Nephron (organoid): ENCODE results near the gene LAMA2.

Experiments
- H3K27ac Mint-ChIP-seq, 3 experiments: 2 replicates each; pipeline ENCODE4 v1.8.0; 2020; ENCODE audit warnings: mixed read lengths in 3 of 3, mild to moderate bottlenecking in 2 of 3, moderate library complexity in 1 of 3
- H3K27me3 Mint-ChIP-seq: 2 replicates; pipeline ENCODE4 v1.8.0; 2021; ENCODE audit warnings: low read depth, mild to moderate bottlenecking, moderate library complexity, mixed read lengths
- H3K36me3 Mint-ChIP-seq: 2 replicates; pipeline ENCODE4 v1.8.0; 2020; ENCODE audit warnings: low read depth, mixed read lengths
- H3K4me1 Mint-ChIP-seq: 2 replicates; pipeline ENCODE4 v1.8.0; 2020; ENCODE audit warnings: mixed read lengths
- H3K4me3 Mint-ChIP-seq, 3 experiments: 2 replicates each; pipeline ENCODE4 v1.8.0; 2020; ENCODE audit warnings: mild to moderate bottlenecking in 3 of 3, mixed read lengths in 3 of 3, moderate library complexity in 2 of 3
- H3K9me3 Mint-ChIP-seq: 2 replicates; pipeline ENCODE4 v1.8.0; 2020; ENCODE audit warnings: mixed read lengths
- CTCF ChIP-seq, 3 experiments: fragments of 200-600 bp; sonication (generic); IDR thresholded peaks; one replicate each; pipeline ENCODE4 v1.5.0; 2021; ENCODE audit warnings: antibody characterized with exemption in 3 of 3; ENCODE audit not compliant: unreplicated experiment in 3 of 3

The LAMA2 gene

GRCh38 chr6:129284225-129284624 is 401.3 kb downstream of the LAMA2 start:
- H3K9me3 Mint-ChIP-seq = no peaks in the 10 kb centered on the region
- H3K27me3 Mint-ChIP-seq = no peaks in the 10 kb centered on the region

GRCh38 chr6:129287231-129288177 is 404.6 kb downstream of the LAMA2 start:
- Mint-ChIP-seq H3K27me3 (no peaks in the 10 kb centered on the region), H3K27ac (no peak overlapping the region), H3K4me3 (no peak overlapping the region), H3K36me3 (no peaks in the 10 kb centered on the region), H3K9me3 (no peaks in the 10 kb centered on the region), H3K4me1 (peaks cover 10% of the 10 kb centered on the region)
- no peak for TF ChIP-seq CTCF (IDR thresholded peaks at IDR 0.05; ENCODE audit: unreplicated experiment in 3 of 3)

More at GRCh38 chr6:129284225-129284624, 401.3 kb downstream of the LAMA2 start:
- Mint-ChIP-seq H3K36me3 (no peaks in the 10 kb centered on the region), H3K27ac (no peak overlapping the region), H3K4me3 (no peak overlapping the region), H3K4me1 (peaks cover 38% of the 10 kb centered on the region)
- no peak for TF ChIP-seq CTCF (IDR thresholded peaks at IDR 0.05; ENCODE audit: unreplicated experiment in 3 of 3)

- Mint-ChIP-seq H3K9me3 (no peaks in the 10 kb centered on the region), H3K36me3 (no peaks in the 10 kb centered on the region), H3K4me3 (no peak overlapping the region), H3K27ac (no peak overlapping the region), H3K4me1 (peaks cover under 1% of the 10 kb centered on the region), H3K27me3 (no peaks in the 10 kb centered on the region)
- no peak for TF ChIP-seq CTCF (IDR thresholded peaks at IDR 0.05; ENCODE audit: unreplicated experiment in 3 of 3)
Measured at GRCh38 chr6:129289442-129289841, 406.5 kb downstream of the LAMA2 start.

- Mint-ChIP-seq H3K27ac (no peak overlapping the region), H3K4me3 (no peak overlapping the region), H3K9me3 (no peaks in the 10 kb centered on the region), H3K27me3 (no peaks in the 10 kb centered on the region), H3K36me3 (no peaks in the 10 kb centered on the region), H3K4me1 (no peaks in the 10 kb centered on the region)
- TF ChIP-seq CTCF (IDR thresholded peaks at IDR 0.05; ENCODE audit: unreplicated experiment in 3 of 3) = no peak
Measured at GRCh38 chr6:129292836-129293235, 409.9 kb downstream of the LAMA2 start.

GRCh38 chr6:129297592-129297991 is 414.7 kb downstream of the LAMA2 start:
- peaks cover 9% of the 10 kb centered on the region for H3K36me3 Mint-ChIP-seq
- H3K27me3 Mint-ChIP-seq = no peaks in the 10 kb centered on the region
- H3K4me3 Mint-ChIP-seq = no peak overlapping the region
- H3K27ac Mint-ChIP-seq = no peak overlapping the region
- no peaks in the 10 kb centered on the region for H3K4me1 Mint-ChIP-seq
- TF ChIP-seq CTCF (IDR thresholded peaks at IDR 0.05; ENCODE audit: unreplicated experiment in 3 of 3) = no peak
- peaks cover 4% of the 10 kb centered on the region for H3K9me3 Mint-ChIP-seq

- Mint-ChIP-seq H3K4me3 (no peak overlapping the region), H3K27ac (no peak overlapping the region), H3K36me3 (peaks cover 19% of the 10 kb centered on the region), H3K27me3 (no peaks in the 10 kb centered on the region), H3K9me3 (peaks cover 4% of the 10 kb centered on the region), H3K4me1 (no peaks in the 10 kb centered on the region)
- no peak for TF ChIP-seq CTCF (IDR thresholded peaks at IDR 0.05; ENCODE audit: unreplicated experiment in 3 of 3)
Measured at GRCh38 chr6:129302671-129303070, 419.7 kb downstream of the LAMA2 start.
